GM23338 (cell line): ENCODE results near the gene FFAR3. TPM values are rescaled to one million over a fixed set of nuclear protein-coding genes. Genes with fewer than 3 reads are reported as not detected.

Experiments used
- ATAC-seq: fragments of 200-7000 bp; cut with Tn5 transposase; 3 replicates; pipeline ENCODE4 v1.9.1; 2020
- DNase-seq: peaks from one replicate; pipeline ENCODE4 v3.0.0-alpha.2; 2015; ENCODE audit warnings: low spot score
- H2AFZ ChIP-seq: fragments of 200-600 bp; sonication (generic); 2 replicates; pipeline ENCODE4 v1.8.0; 2016; ENCODE audit warnings: antibody characterized with exemption, mild to moderate bottlenecking, moderate library complexity
- H3F3A ChIP-seq: fragments of 200-600 bp; sonication (generic); replicated peaks from 2 replicates; pipeline ENCODE4 v1.8.0; 2017; ENCODE audit warnings: antibody characterized with exemption, mixed run types, low read depth
- H3K27ac ChIP-seq: fragments of 200-600 bp; sonication (generic); 2 replicates; pipeline ENCODE4 v1.6.1; 2016; ENCODE audit warnings: low read depth
- H3K27me3 ChIP-seq: fragments of 200-600 bp; sonication (generic); 2 replicates; pipeline ENCODE4 v1.8.0; 2016; ENCODE audit warnings: mild to moderate bottlenecking, mixed run types, moderate library complexity; ENCODE audit not compliant: insufficient read depth
- H3K36me3 ChIP-seq: fragments of 200-600 bp; sonication (generic); 2 replicates; pipeline ENCODE4 v1.8.0; 2016; ENCODE audit warnings: mild to moderate bottlenecking; ENCODE audit not compliant: insufficient read depth
- H3K4me1 ChIP-seq: fragments of 200-600 bp; sonication (generic); 2 replicates; pipeline ENCODE4 v1.8.0; 2016; ENCODE audit warnings: mild to moderate bottlenecking, moderate library complexity; ENCODE audit not compliant: insufficient read depth
- H3K4me2 ChIP-seq: fragments of 200-600 bp; sonication (generic); 2 replicates; pipeline ENCODE4 v1.7.1; 2017; ENCODE audit warnings: mixed run types
- H3K4me3 ChIP-seq: fragments of 200-600 bp; sonication (generic); 2 replicates; pipeline ENCODE4 v1.6.1; 2016; ENCODE audit warnings: mixed run types
- H3K79me2 ChIP-seq: fragments of 200-600 bp; sonication (generic); replicated peaks from 2 replicates; pipeline ENCODE4 v1.8.0; 2017; ENCODE audit warnings: mild to moderate bottlenecking; ENCODE audit not compliant: insufficient read depth
- H3K9me2 ChIP-seq: fragments of 200-600 bp; sonication (generic); 2 replicates; pipeline ENCODE4 v1.8.0; 2017; ENCODE audit not compliant: insufficient read depth
- H4K20me1 ChIP-seq: fragments of 200-600 bp; sonication (generic); replicated peaks from 2 replicates; pipeline ENCODE4 v1.8.0; 2017; ENCODE audit warnings: mild to moderate bottlenecking; ENCODE audit not compliant: insufficient read depth
- H3K27ac Mint-ChIP-seq: 2 replicates; pipeline ENCODE4 v1.8.0; 2020; ENCODE audit warnings: inconsistent platforms, mild to moderate bottlenecking, moderate library complexity, mixed read lengths
- H3K27me3 Mint-ChIP-seq: 3 replicates; pipeline ENCODE4 v1.8.0; 2022; ENCODE audit warnings: low read depth, mild to moderate bottlenecking, moderate library complexity, mixed read lengths, inconsistent platforms; ENCODE audit not compliant: insufficient read depth, poor library complexity
- H3K36me3 Mint-ChIP-seq: 3 replicates; pipeline ENCODE4 v1.8.0; 2021; ENCODE audit warnings: low read depth, mild to moderate bottlenecking, inconsistent platforms, moderate library complexity, mixed read lengths
- H3K4me1 Mint-ChIP-seq: 3 replicates; pipeline ENCODE4 v1.8.0; 2020; ENCODE audit warnings: mild to moderate bottlenecking, inconsistent platforms, mixed read lengths
- H3K4me3 Mint-ChIP-seq: 3 replicates; pipeline ENCODE4 v1.8.0; 2021; ENCODE audit warnings: moderate library complexity, mild to moderate bottlenecking, inconsistent platforms, mixed read lengths
- H3K9me3 Mint-ChIP-seq: 3 replicates; pipeline ENCODE4 v1.8.0; 2020; ENCODE audit warnings: moderate library complexity, mild to moderate bottlenecking, inconsistent platforms, mixed read lengths
- CREB1 ChIP-seq: fragments of 250-450 bp; sonication (Bioruptor Pico); IDR thresholded peaks from 2 replicates; pipeline ENCODE4 v1.5.0; 2020; ENCODE audit warnings: low read depth, mild to moderate bottlenecking, moderate library complexity
- CTCF ChIP-seq, 2 experiments: fragments of 200-600 bp in 1 of 2; sonication (generic) in 1 of 2; conservative IDR thresholded peaks; 2 replicates each; pipeline versions ENCODE4 v1.5.1 to v1.6.1; 2016 to 2017; ENCODE audit warnings: antibody characterized with exemption in 2 of 2, low read depth in 2 of 2, mild to moderate bottlenecking in 2 of 2, moderate library complexity in 1 of 2
- EZH2 ChIP-seq: fragments of 200-600 bp; sonication (generic); IDR thresholded peaks from one replicate; pipeline ENCODE4 v1.8.0; 2017; ENCODE audit warnings: antibody characterized with exemption, mild to moderate bottlenecking, low read depth; ENCODE audit not compliant: unreplicated experiment
- EZH2phosphoT487 ChIP-seq: fragments of 200-600 bp; sonication (generic); IDR thresholded peaks from one replicate; pipeline ENCODE4 v1.8.1; 2018; ENCODE audit warnings: antibody characterized with exemption; ENCODE audit not compliant: unreplicated experiment
- JUNB ChIP-seq: IDR thresholded peaks from one replicate; pipeline ENCODE4 v1.6.1; 2016; ENCODE audit warnings: antibody characterized with exemption; ENCODE audit not compliant: unreplicated experiment
- NANOG ChIP-seq: IDR thresholded peaks from 2 replicates; pipeline ENCODE4 v1.6.1; 2016; ENCODE audit warnings: antibody characterized with exemption, borderline replicate concordance
- POLR2AphosphoS5 ChIP-seq: IDR thresholded peaks from 2 replicates; pipeline ENCODE4 v1.6.1; 2016; ENCODE audit warnings: antibody characterized with exemption, low read depth
- REST ChIP-seq: IDR thresholded peaks from one replicate; pipeline ENCODE4 v1.6.1; 2018; ENCODE audit warnings: antibody characterized with exemption; ENCODE audit not compliant: unreplicated experiment
- STAT1 ChIP-seq: IDR thresholded peaks from one replicate; pipeline ENCODE4 v1.6.1; 2016; ENCODE audit warnings: antibody characterized with exemption; ENCODE audit not compliant: unreplicated experiment
- ZNF114 ChIP-seq: fragments of 250-450 bp; sonication (Bioruptor Pico); IDR thresholded peaks from 2 replicates; pipeline ENCODE4 v1.5.0; 2020; ENCODE audit warnings: mild to moderate bottlenecking, moderate library complexity
- ZNF331 ChIP-seq: fragments of 250-450 bp; sonication (Bioruptor Pico); IDR thresholded peaks from 2 replicates; pipeline ENCODE4 v1.5.0; 2020; ENCODE audit warnings: low read depth, mild to moderate bottlenecking, moderate library complexity
- polyA plus RNA-seq: library from polyadenylated mRNA; unstranded; fragments of >200 nt; fragmentation: Nextera tagmentation; extraction: Ambion mirVana; gene quantifications from 2 replicates; pipeline ENCODE4 v1.2.1, GENCODE V29; 2016
- total RNA-seq: library from RNA; depleted of rRNA; stranded (reverse); fragments of >200 nt; shearing (Covaris generic); gene quantifications from 2 replicates; pipeline ENCODE4 v1.2.3, GENCODE V29; 2014
- TF ChIP-seq, protein P1 (sequence below): IDR thresholded peaks from 2 replicates; pipeline ENCODE4 v1.6.1; 2016; ENCODE audit warnings: antibody characterized with exemption
- TF ChIP-seq, protein P2 (sequence below): fragments of 250-450 bp; sonication (Bioruptor Pico); IDR thresholded peaks from 2 replicates; pipeline ENCODE4 v1.5.0; 2020; ENCODE audit warnings: mild to moderate bottlenecking, moderate library complexity

The FFAR3 gene
- total and polyA plus RNA-seq, 2 experiments from 2014 or later = 0.35 TPM; not detected in 1

- Histone ChIP-seq H3K27me3 (no peaks in the 10 kb centered on the region), H3K36me3 (no peaks in the 10 kb centered on the region), H4K20me1 (no peaks in the 10 kb centered on the region), H3K9me2 (no peaks in the 10 kb centered on the region), H3K27ac (no peak overlapping the region), H3K4me3 (no peak overlapping the region), H3K4me1 (no peaks in the 10 kb centered on the region), H3K4me2 (no peak overlapping the region), H3F3A (no peaks in the 10 kb centered on the region), H3K79me2 (no peaks in the 10 kb centered on the region), H2AFZ (no peak overlapping the region)
- peak; percentile 28 for ATAC-seq
- H3K4me1 Mint-ChIP-seq = peaks cover 13% of the 10 kb centered on the region; the same call in 2 of the 3 replicates
- TF ChIP-seq REST = no peak
- TF ChIP-seq STAT1 = no peak
- no peak for TF ChIP-seq POLR2AphosphoS5
- no peak for TF ChIP-seq EZH2
- TF ChIP-seq EZH2phosphoT487 = no peak
- no peak for TF ChIP-seq ZNF331 (CRISPR knock-in tag)
- no peak for TF ChIP-seq CREB1 (CRISPR knock-in tag)
- no peak for TF ChIP-seq NANOG
- no peak for TF ChIP-seq ZNF114 (CRISPR knock-in tag)
- TF ChIP-seq JUNB = no peak
- TF ChIP-seq, protein P1, sequence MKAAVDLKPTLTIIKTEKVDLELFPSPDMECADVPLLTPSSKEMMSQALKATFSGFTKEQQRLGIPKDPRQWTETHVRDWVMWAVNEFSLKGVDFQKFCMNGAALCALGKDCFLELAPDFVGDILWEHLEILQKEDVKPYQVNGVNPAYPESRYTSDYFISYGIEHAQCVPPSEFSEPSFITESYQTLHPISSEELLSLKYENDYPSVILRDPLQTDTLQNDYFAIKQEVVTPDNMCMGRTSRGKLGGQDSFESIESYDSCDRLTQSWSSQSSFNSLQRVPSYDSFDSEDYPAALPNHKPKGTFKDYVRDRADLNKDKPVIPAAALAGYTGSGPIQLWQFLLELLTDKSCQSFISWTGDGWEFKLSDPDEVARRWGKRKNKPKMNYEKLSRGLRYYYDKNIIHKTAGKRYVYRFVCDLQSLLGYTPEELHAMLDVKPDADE = no peak
- TF ChIP-seq CTCF (conservative IDR thresholded peaks at IDR 0.05; ENCODE audit: low read depth in 2 of 2) = no peak
- TF ChIP-seq, protein P2, sequence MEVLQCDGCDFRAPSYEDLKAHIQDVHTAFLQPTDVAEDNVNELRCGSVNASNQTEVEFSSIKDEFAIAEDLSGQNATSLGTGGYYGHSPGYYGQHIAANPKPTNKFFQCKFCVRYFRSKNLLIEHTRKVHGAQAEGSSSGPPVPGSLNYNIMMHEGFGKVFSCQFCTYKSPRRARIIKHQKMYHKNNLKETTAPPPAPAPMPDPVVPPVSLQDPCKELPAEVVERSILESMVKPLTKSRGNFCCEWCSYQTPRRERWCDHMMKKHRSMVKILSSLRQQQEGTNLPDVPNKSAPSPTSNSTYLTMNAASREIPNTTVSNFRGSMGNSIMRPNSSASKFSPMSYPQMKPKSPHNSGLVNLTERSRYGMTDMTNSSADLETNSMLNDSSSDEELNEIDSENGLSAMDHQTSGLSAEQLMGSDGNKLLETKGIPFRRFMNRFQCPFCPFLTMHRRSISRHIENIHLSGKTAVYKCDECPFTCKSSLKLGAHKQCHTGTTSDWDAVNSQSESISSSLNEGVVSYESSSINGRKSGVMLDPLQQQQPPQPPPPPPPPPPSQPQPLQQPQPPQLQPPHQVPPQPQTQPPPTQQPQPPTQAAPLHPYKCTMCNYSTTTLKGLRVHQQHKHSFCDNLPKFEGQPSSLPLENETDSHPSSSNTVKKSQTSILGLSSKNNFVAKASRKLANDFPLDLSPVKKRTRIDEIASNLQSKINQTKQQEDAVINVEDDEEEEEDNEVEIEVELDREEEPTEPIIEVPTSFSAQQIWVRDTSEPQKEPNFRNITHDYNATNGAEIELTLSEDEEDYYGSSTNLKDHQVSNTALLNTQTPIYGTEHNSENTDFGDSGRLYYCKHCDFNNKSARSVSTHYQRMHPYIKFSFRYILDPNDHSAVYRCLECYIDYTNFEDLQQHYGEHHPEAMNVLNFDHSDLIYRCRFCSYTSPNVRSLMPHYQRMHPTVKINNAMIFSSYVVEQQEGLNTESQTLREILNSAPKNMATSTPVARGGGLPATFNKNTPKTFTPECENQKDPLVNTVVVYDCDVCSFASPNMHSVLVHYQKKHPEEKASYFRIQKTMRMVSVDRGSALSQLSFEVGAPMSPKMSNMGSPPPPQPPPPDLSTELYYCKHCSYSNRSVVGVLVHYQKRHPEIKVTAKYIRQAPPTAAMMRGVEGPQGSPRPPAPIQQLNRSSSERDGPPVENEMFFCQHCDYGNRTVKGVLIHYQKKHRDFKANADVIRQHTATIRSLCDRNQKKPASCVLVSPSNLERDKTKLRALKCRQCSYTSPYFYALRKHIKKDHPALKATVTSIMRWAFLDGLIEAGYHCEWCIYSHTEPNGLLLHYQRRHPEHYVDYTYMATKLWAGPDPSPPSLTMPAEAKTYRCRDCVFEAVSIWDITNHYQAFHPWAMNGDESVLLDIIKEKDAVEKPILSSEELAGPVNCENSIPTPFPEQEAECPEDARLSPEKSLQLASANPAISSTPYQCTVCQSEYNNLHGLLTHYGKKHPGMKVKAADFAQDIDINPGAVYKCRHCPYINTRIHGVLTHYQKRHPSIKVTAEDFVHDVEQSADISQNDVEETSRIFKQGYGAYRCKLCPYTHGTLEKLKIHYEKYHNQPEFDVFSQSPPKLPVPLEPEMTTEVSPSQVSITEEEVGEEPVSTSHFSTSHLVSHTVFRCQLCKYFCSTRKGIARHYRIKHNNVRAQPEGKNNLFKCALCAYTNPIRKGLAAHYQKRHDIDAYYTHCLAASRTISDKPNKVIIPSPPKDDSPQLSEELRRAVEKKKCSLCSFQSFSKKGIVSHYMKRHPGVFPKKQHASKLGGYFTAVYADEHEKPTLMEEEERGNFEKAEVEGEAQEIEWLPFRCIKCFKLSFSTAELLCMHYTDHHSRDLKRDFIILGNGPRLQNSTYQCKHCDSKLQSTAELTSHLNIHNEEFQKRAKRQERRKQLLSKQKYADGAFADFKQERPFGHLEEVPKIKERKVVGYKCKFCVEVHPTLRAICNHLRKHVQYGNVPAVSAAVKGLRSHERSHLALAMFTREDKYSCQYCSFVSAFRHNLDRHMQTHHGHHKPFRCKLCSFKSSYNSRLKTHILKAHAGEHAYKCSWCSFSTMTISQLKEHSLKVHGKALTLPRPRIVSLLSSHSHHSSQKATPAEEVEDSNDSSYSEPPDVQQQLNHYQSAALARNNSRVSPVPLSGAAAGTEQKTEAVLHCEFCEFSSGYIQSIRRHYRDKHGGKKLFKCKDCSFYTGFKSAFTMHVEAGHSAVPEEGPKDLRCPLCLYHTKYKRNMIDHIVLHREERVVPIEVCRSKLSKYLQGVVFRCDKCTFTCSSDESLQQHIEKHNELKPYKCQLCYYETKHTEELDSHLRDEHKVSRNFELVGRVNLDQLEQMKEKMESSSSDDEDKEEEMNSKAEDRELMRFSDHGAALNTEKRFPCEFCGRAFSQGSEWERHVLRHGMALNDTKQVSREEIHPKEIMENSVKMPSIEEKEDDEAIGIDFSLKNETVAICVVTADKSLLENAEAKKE (CRISPR knock-in tag) = no peak
- H3K4me3 Mint-ChIP-seq = no peak overlapping the region
- H3K36me3 Mint-ChIP-seq = no peaks in the 10 kb centered on the region
- H3K9me3 Mint-ChIP-seq = no peaks in the 10 kb centered on the region
- peaks cover 23% of the 10 kb centered on the region for H3K27me3 Mint-ChIP-seq
- peak; percentile 34 for DNase-seq
- no peak overlapping the region for H3K27ac Mint-ChIP-seq
Measured at GRCh38 chr19:35348911-35349611, 9.2 kb upstream of the FFAR3 start.
